ENCODE measurements around the gene FAM163A. TPM values are rescaled to one million over a fixed set of nuclear protein-coding genes. Genes with fewer than 3 reads are reported as not detected.

Gene FAM163A
- polyA plus RNA-seq, 3 donors, result not detected

- WGBS (ENCODE audit: insufficient coverage), result 86% methylated on average over 1 of the region's 6 CpGs
- H3K4me3 ChIP-seq (replicated peaks in 1 of 3; ENCODE audit: low read depth in 2 of 3, low read length in 3 of 3), result no peak overlapping the region
- no peak overlapping the region for H3K27ac Mint-ChIP-seq
- no peaks in the 10 kb centered on the region for H3K79me2 ChIP-seq (ENCODE audit: insufficient read depth, low read length)
- H3K36me3 Mint-ChIP-seq, result no peaks in the 10 kb centered on the region
- H3K4me2 ChIP-seq (replicated peaks; ENCODE audit: extremely low read depth, low read length, poor library complexity, severe bottlenecking), result no peak overlapping the region
- H4K20me1 ChIP-seq (ENCODE audit: insufficient read depth, low read length), result no peaks in the 10 kb centered on the region
- H3K27ac ChIP-seq (ENCODE audit: low read depth in 1 of 2, low read length in 2 of 2), result no peak overlapping the region
- H3K9ac ChIP-seq (ENCODE audit: insufficient read depth, low read length, poor library complexity, severe bottlenecking), result no peak overlapping the region
- no peaks in the 10 kb centered on the region for H3K36me3 ChIP-seq (replicated peaks in 1 of 2; ENCODE audit: control insufficient read depth in 1 of 2, insufficient read depth in 2 of 2, low read length in 2 of 2)
- peaks cover 9 to 21% (median 14%) of the 10 kb centered on the region in 3 donors for H3K27me3 Mint-ChIP-seq (ENCODE audit: low read depth in 3 of 3)
- H3K27me3 ChIP-seq (ENCODE audit: control insufficient read depth in 2 of 2, insufficient read depth in 2 of 2, low read length in 2 of 2), result peaks cover 0 to 2% of the 10 kb centered on the region in 2 donors
- DNase-seq, result no peak
- no peak overlapping the region for H3K4me3 Mint-ChIP-seq
- no peaks in the 10 kb centered on the region for H3K9me3 ChIP-seq (replicated peaks in 1 of 2; ENCODE audit: control insufficient read depth in 1 of 2, insufficient read depth in 1 of 2, low read length in 2 of 2)
- peaks cover 0 to 3% (median 0%) of the 10 kb centered on the region in 7 donors for H3K9me3 Mint-ChIP-seq
- no peak overlapping the region for H2AFZ ChIP-seq (ENCODE audit: insufficient read depth, low read depth, low read length, poor library complexity, severe bottlenecking)
- intact Hi-C loops (cut with micrococcal nuclease), result no loop called here
- no peak for TF ChIP-seq CTCF (IDR thresholded peaks at IDR 0.05)
- H3K4me1 ChIP-seq (ENCODE audit: control insufficient read depth in 1 of 2, insufficient read depth in 2 of 2, low read length in 2 of 2), result no peaks in the 10 kb centered on the region
- H3K4me1 Mint-ChIP-seq, result no peaks in the 10 kb centered on the region
Measured at GRCh38 chr1:179761846-179762640, 19.0 kb downstream of the FAM163A start.

GRCh38 chr1:179767177-179767581, 24.1 kb downstream of the FAM163A start:
- H3K36me3 ChIP-seq (replicated peaks in 1 of 2; ENCODE audit: control insufficient read depth in 1 of 2, insufficient read depth in 2 of 2, low read length in 2 of 2), result no peaks in the 10 kb centered on the region
- intact Hi-C loops (cut with micrococcal nuclease), result no loop called here
- H3K27me3 ChIP-seq (ENCODE audit: control insufficient read depth in 2 of 2, insufficient read depth in 2 of 2, low read length in 2 of 2), result peaks cover 0 to 2% of the 10 kb centered on the region in 2 donors
- no peak overlapping the region for H3K4me3 Mint-ChIP-seq
- H3K4me2 ChIP-seq (replicated peaks; ENCODE audit: extremely low read depth, low read length, poor library complexity, severe bottlenecking), result no peak overlapping the region
- H3K27me3 Mint-ChIP-seq (ENCODE audit: low read depth in 3 of 3), result peaks cover 2 to 11% (median 4%) of the 10 kb centered on the region in 3 donors
- no peak for DNase-seq
- peaks cover 4% of the 10 kb centered on the region for H3K4me1 Mint-ChIP-seq
- H3K27ac Mint-ChIP-seq, result no peak overlapping the region
- H3K9me3 ChIP-seq (replicated peaks in 1 of 2; ENCODE audit: control insufficient read depth in 1 of 2, insufficient read depth in 1 of 2, low read length in 2 of 2), result no peaks in the 10 kb centered on the region
- H3K4me3 ChIP-seq (replicated peaks in 1 of 3; ENCODE audit: low read depth in 2 of 3, low read length in 3 of 3), result no peak overlapping the region
- H3K27ac ChIP-seq (ENCODE audit: low read depth in 1 of 2, low read length in 2 of 2), result no peak overlapping the region
- H3K36me3 Mint-ChIP-seq, result no peaks in the 10 kb centered on the region
- no peaks in the 10 kb centered on the region for H4K20me1 ChIP-seq (ENCODE audit: insufficient read depth, low read length)
- no peak overlapping the region for H2AFZ ChIP-seq (ENCODE audit: insufficient read depth, low read depth, low read length, poor library complexity, severe bottlenecking)
- peaks cover 0 to 9% (median 4%) of the 10 kb centered on the region in 7 donors for H3K9me3 Mint-ChIP-seq
- no peak for TF ChIP-seq CTCF (IDR thresholded peaks at IDR 0.05)
- no peaks in the 10 kb centered on the region for H3K4me1 ChIP-seq (ENCODE audit: control insufficient read depth in 1 of 2, insufficient read depth in 2 of 2, low read length in 2 of 2)
- 90% methylated on average over 4 of the region's 5 CpGs for WGBS (ENCODE audit: insufficient coverage)
- H3K79me2 ChIP-seq (ENCODE audit: insufficient read depth, low read length), result no peaks in the 10 kb centered on the region
- H3K9ac ChIP-seq (ENCODE audit: insufficient read depth, low read length, poor library complexity, severe bottlenecking), result no peak overlapping the region
